ENCODE data around the gene NCBP2L.

DNA sequence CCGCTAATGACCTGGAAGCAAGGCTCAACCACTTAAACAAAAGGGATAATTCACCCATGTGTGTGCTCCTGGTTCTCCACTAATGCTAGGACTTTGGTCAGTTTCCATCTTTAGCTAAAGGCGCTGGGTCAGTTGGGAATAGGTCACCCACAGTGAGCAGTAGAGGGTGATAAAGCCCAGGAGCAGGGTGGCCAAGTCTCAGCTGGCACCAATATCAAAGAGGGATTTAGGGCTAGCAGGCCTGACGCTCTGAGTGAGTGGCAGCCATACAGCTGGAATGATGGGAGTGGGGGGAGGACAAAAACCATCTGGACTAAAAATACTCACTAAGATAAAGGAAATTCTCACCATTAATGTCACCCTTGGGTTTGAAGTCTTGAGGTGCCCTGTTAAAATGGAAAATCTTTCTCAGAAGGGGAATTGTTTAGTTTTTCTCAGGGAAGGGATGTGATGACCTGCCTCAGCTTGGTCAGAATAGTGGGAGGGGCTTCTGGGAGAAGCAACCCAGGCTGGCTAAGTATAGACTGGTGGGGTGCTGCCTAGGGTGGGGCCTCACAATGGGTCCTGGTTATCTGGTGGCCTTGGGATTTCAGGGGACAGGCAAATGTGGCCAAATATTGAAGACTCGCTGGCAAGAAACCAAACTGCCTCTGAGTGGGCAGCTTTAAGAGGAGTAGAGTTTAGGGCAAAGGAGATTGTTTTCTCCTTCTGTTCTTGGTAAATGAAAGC lies 49.0 kb upstream of the NCBP2L start:
- TF ChIP-seq, protein P1, sequence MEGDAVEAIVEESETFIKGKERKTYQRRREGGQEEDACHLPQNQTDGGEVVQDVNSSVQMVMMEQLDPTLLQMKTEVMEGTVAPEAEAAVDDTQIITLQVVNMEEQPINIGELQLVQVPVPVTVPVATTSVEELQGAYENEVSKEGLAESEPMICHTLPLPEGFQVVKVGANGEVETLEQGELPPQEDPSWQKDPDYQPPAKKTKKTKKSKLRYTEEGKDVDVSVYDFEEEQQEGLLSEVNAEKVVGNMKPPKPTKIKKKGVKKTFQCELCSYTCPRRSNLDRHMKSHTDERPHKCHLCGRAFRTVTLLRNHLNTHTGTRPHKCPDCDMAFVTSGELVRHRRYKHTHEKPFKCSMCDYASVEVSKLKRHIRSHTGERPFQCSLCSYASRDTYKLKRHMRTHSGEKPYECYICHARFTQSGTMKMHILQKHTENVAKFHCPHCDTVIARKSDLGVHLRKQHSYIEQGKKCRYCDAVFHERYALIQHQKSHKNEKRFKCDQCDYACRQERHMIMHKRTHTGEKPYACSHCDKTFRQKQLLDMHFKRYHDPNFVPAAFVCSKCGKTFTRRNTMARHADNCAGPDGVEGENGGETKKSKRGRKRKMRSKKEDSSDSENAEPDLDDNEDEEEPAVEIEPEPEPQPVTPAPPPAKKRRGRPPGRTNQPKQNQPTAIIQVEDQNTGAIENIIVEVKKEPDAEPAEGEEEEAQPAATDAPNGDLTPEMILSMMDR (conservative IDR thresholded peaks at IDR 0.05; ENCODE audit: low read depth, low read length): no peak
- TF ChIP-seq EZH2 (IDR thresholded peaks at IDR 0.05; ENCODE audit: low read length, unreplicated experiment): no peak

Data from PC-3 (cell line).